Kidney (tissue), 14 donors: ENCODE results near the gene BOD1. TPM values are rescaled to one million over a fixed set of nuclear protein-coding genes. Genes with fewer than 3 reads are reported as not detected.

Experiments
- DNase-seq, 5 donors: peaks; one replicate each; pipeline ENCODE4 v3.0.0-alpha.2; 2013 to 2020
- FAIRE-seq: peaks from 2 replicates; lab custom pipeline; 2012; peaks lifted over from hg19 to GRCh38; lab: Jason Lieb, UNC
- H3K27ac ChIP-seq, 2 donors: one replicate each; pipeline ENCODE4 v1.7.0; 2013; ENCODE audit warnings: low read depth in 2 of 2, low read length in 2 of 2, inconsistent platforms in 1 of 2
- H3K27me3 ChIP-seq: one replicate; pipeline ENCODE4 v1.7.1; 2013; ENCODE audit warnings: low read length, inconsistent platforms; ENCODE audit not compliant: control insufficient read depth, insufficient read depth
- H3K36me3 ChIP-seq, 3 donors: one replicate each; pipeline versions ENCODE4 v1.7.0 to v1.7.1; 2013; ENCODE audit warnings: low read length in 3 of 3, control low read depth in 1 of 3, inconsistent platforms in 1 of 3; ENCODE audit not compliant: insufficient read depth in 3 of 3, control insufficient read depth in 2 of 3
- H3K4me1 ChIP-seq, 3 donors: one replicate each; pipeline versions ENCODE4 v1.7.0 to v1.7.1; 2013; ENCODE audit warnings: low read length in 3 of 3, inconsistent platforms in 1 of 3, low read depth in 1 of 3; ENCODE audit not compliant: control insufficient read depth in 2 of 3, insufficient read depth in 2 of 3
- H3K4me3 ChIP-seq, 3 donors: one replicate each; pipeline versions ENCODE4 v1.7.0 to v1.8.1; 2013; ENCODE audit warnings: low read length in 3 of 3, control low read depth in 1 of 3, inconsistent platforms in 1 of 3
- H3K9ac ChIP-seq, 3 donors: one replicate each; pipeline versions ENCODE4 v1.7.0 to v1.7.1; 2013; ENCODE audit warnings: low read length in 3 of 3, control low read depth in 1 of 3, inconsistent platforms in 1 of 3
- H3K9me3 ChIP-seq, 3 donors: one replicate each; pipeline versions ENCODE4 v1.7.0 to v1.7.1; 2013; ENCODE audit warnings: low read length in 3 of 3, control low read depth in 1 of 3, inconsistent platforms in 1 of 3; ENCODE audit not compliant: control insufficient read depth in 2 of 3, insufficient read depth in 1 of 3
- intact Hi-C: fragments of 100-400 bp; cut with DNase I; formaldehyde crosslinking; loops from one replicate; pipeline ENCODE4 v1.11.1; 2022
- polyA plus RNA-seq: library from polyadenylated mRNA; stranded (reverse); fragments of 350-450 nt; fragmentation: Illumina TruSeq; extraction: RNeasy Lipid Tissue Mini Kit (QIAGEN cat#74804); gene quantifications from one replicate; pipeline ENCODE4 v1.2.3, GENCODE V29; 2014; ENCODE audit warnings: low read depth, low replicate concordance; ENCODE audit not compliant: insufficient read depth
- total RNA-seq: library from RNA; stranded (reverse); fragmentation: NEBNext Ultra II Directional; extraction: Animal tissue kit (Norgen Biotek cat#: 25700); gene quantifications from one replicate; pipeline ENCODE4 v1.2.1, GENCODE V29; 2021
- TF ChIP-seq, protein P1 (sequence below): IDR thresholded peaks from 3 replicates; pipeline ENCODE4 v1.5.1; 2012; ENCODE audit warnings: mild to moderate bottlenecking, moderate library complexity, borderline replicate concordance; ENCODE audit not compliant: insufficient read depth; ENCODE audit errors: extremely low read depth
- donor health status: control.
- donor health status: control.
- donor health status: control.
- donor health status: control.
- donor health status: control.
- donor health status: DM: yes; HTN: yes; CAD: no.
- donor health status: Normal renal cell carcinoma (clear cell type).

Gene BOD1
- total and polyA plus RNA-seq, 2 donors from 2014 or later = 32.5 to 43.6 TPM

DNA sequence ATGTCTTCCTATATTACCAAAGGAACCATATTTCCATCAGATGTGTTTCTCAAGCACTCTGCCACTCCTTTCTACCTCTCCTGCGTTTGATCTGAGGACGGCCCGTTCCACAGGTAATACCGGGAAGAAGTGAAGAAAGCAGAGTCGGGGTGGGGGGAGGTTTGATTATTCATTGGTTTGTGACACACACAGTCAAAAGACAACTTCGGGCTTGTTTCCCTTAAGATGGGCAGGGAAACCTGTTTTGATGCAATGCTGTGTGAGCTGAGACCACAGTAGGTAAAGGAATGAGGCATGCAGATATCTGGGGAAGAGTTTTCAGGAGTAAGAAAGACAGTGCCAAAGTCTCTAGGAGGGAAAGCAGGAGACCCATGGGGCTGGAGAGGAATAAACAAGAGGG is 54.0 kb downstream of the BOD1 start:
- Histone ChIP-seq H3K27ac (no peak overlapping the region), H3K4me3 (no peak overlapping the region), H3K9me3 (peaks cover 0 to 20% (median 3%) of the 10 kb centered on the region in 3 donors), H3K9ac (no peak overlapping the region), H3K4me1 (no peaks in the 10 kb centered on the region), H3K36me3 (no peaks in the 10 kb centered on the region), H3K27me3 (no peaks in the 10 kb centered on the region)
- FAIRE-seq (no peak), DNase-seq (no peak)
- TF ChIP-seq, protein P1, sequence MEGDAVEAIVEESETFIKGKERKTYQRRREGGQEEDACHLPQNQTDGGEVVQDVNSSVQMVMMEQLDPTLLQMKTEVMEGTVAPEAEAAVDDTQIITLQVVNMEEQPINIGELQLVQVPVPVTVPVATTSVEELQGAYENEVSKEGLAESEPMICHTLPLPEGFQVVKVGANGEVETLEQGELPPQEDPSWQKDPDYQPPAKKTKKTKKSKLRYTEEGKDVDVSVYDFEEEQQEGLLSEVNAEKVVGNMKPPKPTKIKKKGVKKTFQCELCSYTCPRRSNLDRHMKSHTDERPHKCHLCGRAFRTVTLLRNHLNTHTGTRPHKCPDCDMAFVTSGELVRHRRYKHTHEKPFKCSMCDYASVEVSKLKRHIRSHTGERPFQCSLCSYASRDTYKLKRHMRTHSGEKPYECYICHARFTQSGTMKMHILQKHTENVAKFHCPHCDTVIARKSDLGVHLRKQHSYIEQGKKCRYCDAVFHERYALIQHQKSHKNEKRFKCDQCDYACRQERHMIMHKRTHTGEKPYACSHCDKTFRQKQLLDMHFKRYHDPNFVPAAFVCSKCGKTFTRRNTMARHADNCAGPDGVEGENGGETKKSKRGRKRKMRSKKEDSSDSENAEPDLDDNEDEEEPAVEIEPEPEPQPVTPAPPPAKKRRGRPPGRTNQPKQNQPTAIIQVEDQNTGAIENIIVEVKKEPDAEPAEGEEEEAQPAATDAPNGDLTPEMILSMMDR = no peak
- intact Hi-C loops = no loop called here
